ENCODE data around the gene RARA.

Gene RARA

GRCh38 chr17:40329839-40330794, 21.1 kb downstream of the RARA start:
- peak; percentile 7 for DNase-seq

- DNase-seq, result no peak
These were observed 22.0 kb downstream of the RARA start for GRCh38 chr17:40330850-40331470.

- peak; percentile 30 for DNase-seq
These were observed 23.0 kb downstream of the RARA start for GRCh38 chr17:40331743-40332641.

GRCh38 chr17:40333781-40334448, 24.9 kb downstream of the RARA start:
- DNase-seq, result no peak

GRCh38 chr17:40335620-40336019, 26.6 kb downstream of the RARA start:
- DNase-seq, result no peak

GRCh38 chr17:40337351-40337750, 28.4 kb downstream of the RARA start:
- DNase-seq, result no peak

- DNase-seq, result no peak
These were observed 29.1 kb downstream of the RARA start for GRCh38 chr17:40338058-40338457.

GRCh38 chr17:40338941-40339649, 30.1 kb downstream of the RARA start:
- DNase-seq, result no peak

- DNase-seq, result no peak
These were observed 31.3 kb downstream of the RARA start for GRCh38 chr17:40340327-40340726.

GRCh38 chr17:40340880-40341807, 32.2 kb downstream of the RARA start:
- DNase-seq, result no peak

GRCh38 chr17:40341808-40342503, 33.0 kb downstream of the RARA start:
- DNase-seq, result no peak

- no peak for DNase-seq
These were observed 33.7 kb downstream of the RARA start for GRCh38 chr17:40342504-40343218.

GRCh38 chr17:40343219-40344119, 34.5 kb downstream of the RARA start:
- DNase-seq, result no peak

- DNase-seq, result no peak
These were observed 35.6 kb downstream of the RARA start for GRCh38 chr17:40344421-40345160.

GRCh38 chr17:40345161-40345993, 36.4 kb downstream of the RARA start:
- no peak for DNase-seq

GRCh38 chr17:40345994-40346764, 37.2 kb downstream of the RARA start:
- no peak for DNase-seq

Measured in NCI-H446 treated with DMSO at 0.1 percent for 48 hours (cell line).